Adrenal gland (tissue), 12 donors: ENCODE measurements around the gene TRAPPC3. TPM values are rescaled to one million over a fixed set of nuclear protein-coding genes. Genes with fewer than 3 reads are reported as not detected.

Experiments used
- DNase-seq, 7 donors: peaks; one replicate each; pipeline ENCODE4 v3.0.0-alpha.2; 2019 to 2020
- H3K27ac ChIP-seq, 5 donors: fragments of 200-600 bp; sonication (generic) in 4 of 5; 1 replicate in 3 of 5; 2 replicates in 2 of 5; pipeline versions ENCODE4 v1.5.1 to v1.8.0; 2016 to 2020; ENCODE audit warnings: mild to moderate bottlenecking in 1 of 5
- H3K27me3 ChIP-seq: fragments of 200-600 bp; 2 replicates; pipeline ENCODE4 v1.8.0; 2021
- H3K36me3 ChIP-seq, 2 donors: fragments of 200-600 bp; replicated peaks in 1 of 2; 1 replicate in 1 of 2; 2 replicates in 1 of 2; pipeline versions ENCODE4 v1.5.1 to v1.8.0; 2018 to 2022
- H3K4me1 ChIP-seq, 2 donors: fragments of 200-600 bp; replicated peaks in 1 of 2; 1 replicate in 1 of 2; 2 replicates in 1 of 2; pipeline versions ENCODE4 v1.5.1 to v1.8.0; 2018 to 2021
- H3K4me3 ChIP-seq, 4 donors: fragments of 200-600 bp; sonication (generic) in 3 of 4; one replicate each; pipeline ENCODE4 v1.5.1; 2016 to 2018
- H3K9me3 ChIP-seq, 3 donors: fragments of 200-600 bp; sonication (generic) in 1 of 3; replicated peaks in 1 of 3; 1 replicate in 2 of 3; 2 replicates in 1 of 3; pipeline versions ENCODE4 v1.5.1 to v1.8.0; 2016 to 2021
- CTCF ChIP-seq, 6 experiments: fragments of 450-650 bp in 4 of 6; fragments of 200-600 bp in 2 of 6; sonication (generic) in 1 of 6; IDR thresholded peaks; 1 replicate in 5 of 6; 2 replicates in 1 of 6; pipeline versions ENCODE4 v1.5.1 to v1.8.0; 2016 to 2021; ENCODE audit warnings: antibody characterized with exemption in 6 of 6, mild to moderate bottlenecking in 2 of 6, moderate library complexity in 1 of 6
- POLR2A ChIP-seq, 2 donors: fragments of 450-650 bp; IDR thresholded peaks; one replicate each; pipeline ENCODE4 v1.6.1; 2017; ENCODE audit warnings: antibody characterized with exemption in 2 of 2, mild to moderate bottlenecking in 2 of 2, moderate library complexity in 1 of 2
- WGBS, 4 donors: extraction: QIAGEN DNeasy Blood & Tissue Kit in 2 of 4; methylation state at CpG; one replicate each; pipeline versions ENCODE4 v1.1.5 to v1.1.7; 2013 to 2017; 5-methylcytosine and 5-hydroxymethylcytosine counted together
- intact Hi-C, 2 donors: fragments of 100-400 bp; cut with DNase I; formaldehyde crosslinking; loops; one replicate each; pipeline versions ENCODE4 v1.14.1 to v1.15.0; 2022 to 2023
- polyA plus RNA-seq, 3 donors: library from polyadenylated mRNA; stranded (reverse); fragments of 200-250 nt in 2 of 3; fragments of 350-450 nt in 1 of 3; fragmentation: Illumina TruSeq in 1 of 3; extraction: RNeasy Lipid Tissue Mini Kit (QIAGEN cat#74804) in 1 of 3; gene quantifications; one replicate each; pipeline ENCODE4 v1.2.3, GENCODE V29; 2013 to 2014
- total RNA-seq, 9 donors: library from RNA; depleted of rRNA in 4 of 9; stranded (reverse); fragments of >200 nt in 4 of 9; fragments of 120-200 nt in 1 of 9; fragmentation: NEBNext Ultra II Directional in 1 of 9; extraction: Animal tissue kit (Norgen Biotek cat#: 25700) in 1 of 9; gene quantifications; one replicate each; pipeline versions ENCODE4 v1.1.0 to v1.2.4, GENCODE V29; 2013 to 2023
- donor health status: healthy with polysubstance abuse.
- donor health status: Bipolar disorder and iron deficiency.
- donor health status: DM: yes; HTN: yes; CAD: no.
- donor health status: DM: no; HTN: no; CAD: no.
- donor health status: DM: no; HTN: no; CAD: no.
- donor health status: DM: yes; HTN: yes; CAD: no.

Gene TRAPPC3
- total and polyA plus RNA-seq, 12 donors = 54.0 to 182 (median 114) TPM

GRCh38 chr1:36095760-36096405, 53.4 kb downstream of the TRAPPC3 start:
- Histone ChIP-seq H3K27me3 (no peaks in the 10 kb centered on the region), H3K9me3 (no peaks in the 10 kb centered on the region), H3K4me1 (peaks cover 17 to 55% of the 10 kb centered on the region in 2 donors), H3K27ac (peak overlapping the region in 2 of 5 donors; percentile 63 to 82), H3K4me3 (no peak overlapping the region), H3K36me3 (peaks cover 0 to 51% of the 10 kb centered on the region in 2 donors)
- 74 to 83% (median 78%) methylated on average over 14 to 15 of the region's 15 CpGs for WGBS, 4 donors
- peak in 2 of 7 donors; percentile 18 to 36 for DNase-seq
- TF ChIP-seq POLR2A (IDR thresholded peaks at IDR 0.05) (no peak), CTCF (IDR thresholded peaks at IDR 0.05) (no peak)
- intact Hi-C loops = loop anchor here (5.0 to 10.0 kb wide), 6 partner anchors 36 to 319 kb away; no protein-coding TSS in a partner anchor

- peaks cover 0 to 58% of the 10 kb centered on the region in 2 donors for H3K36me3 ChIP-seq
- WGBS, 4 donors = 78 to 86% (median 82%) methylated on average over 4 to 8 of the region's 8 CpGs
These were observed 54.6 kb downstream of the TRAPPC3 start for GRCh38 chr1:36094621-36095061.

GRCh38 chr1:36093929-36094328, 55.4 kb downstream of the TRAPPC3 start:
- Histone ChIP-seq H3K36me3 (peaks cover 0 to 58% of the 10 kb centered on the region in 2 donors), H3K4me1 (peaks cover 29 to 58% of the 10 kb centered on the region in 2 donors), H3K27me3 (no peaks in the 10 kb centered on the region), H3K4me3 (no peak overlapping the region), H3K9me3 (no peaks in the 10 kb centered on the region), H3K27ac (peak overlapping the region; percentile 28 to 82 (median 68))
- 8 to 49% (median 35%) methylated on average over 3 of the region's 3 CpGs; no CpG with 5 or more reads in 1 of the 4 donors for WGBS, 4 donors
- peak; percentile 9 to 77 for TF ChIP-seq POLR2A (IDR thresholded peaks at IDR 0.05)
- TF ChIP-seq CTCF (IDR thresholded peaks at IDR 0.05) = no peak
- intact Hi-C loops = loop anchor here (10.0 kb wide), 3 partner anchors 91 to 321 kb away; no protein-coding TSS in a partner anchor
- DNase-seq = peak; percentile 82 to 95 (median 92)

More at GRCh38 chr1:36094621-36095061, 54.6 kb downstream of the TRAPPC3 start:
- peak in 4 of 7 donors; percentile 26 to 59 (median 42) for DNase-seq
- intact Hi-C loops = loop anchor here (5.0 to 10.0 kb wide), 6 partner anchors 38 to 320 kb away; no protein-coding TSS in a partner anchor
- no peak for TF ChIP-seq POLR2A (IDR thresholded peaks at IDR 0.05)
- TF ChIP-seq CTCF (IDR thresholded peaks at IDR 0.05) = no peak
- Histone ChIP-seq H3K4me1 (peaks cover 24 to 59% of the 10 kb centered on the region in 2 donors), H3K27ac (peak overlapping the region in 4 of 5 donors; percentile 28 to 82 (median 75)), H3K9me3 (no peaks in the 10 kb centered on the region), H3K4me3 (no peak overlapping the region), H3K27me3 (no peaks in the 10 kb centered on the region)

- Histone ChIP-seq H3K4me3 (no peak overlapping the region), H3K36me3 (peaks cover 0 to 58% of the 10 kb centered on the region in 2 donors), H3K27ac (peak overlapping the region in 4 of 5 donors; percentile 28 to 82 (median 75)), H3K9me3 (no peaks in the 10 kb centered on the region), H3K4me1 (peaks cover 32 to 61% of the 10 kb centered on the region in 2 donors), H3K27me3 (no peaks in the 10 kb centered on the region)
- WGBS, 4 donors = 62 to 80% (median 78%) methylated on average over 4 to 7 of the region's 7 CpGs
- intact Hi-C loops = loop anchor here (10.0 kb wide), 3 partner anchors 92 to 322 kb away; no protein-coding TSS in a partner anchor
- peak in 4 of 7 donors; percentile 24 to 66 (median 30) for DNase-seq
- TF ChIP-seq CTCF (IDR thresholded peaks at IDR 0.05) (no peak), POLR2A (IDR thresholded peaks at IDR 0.05) (no peak)
These were observed 56.1 kb downstream of the TRAPPC3 start for GRCh38 chr1:36093226-36093625.
